Smooth muscle cell (in vitro differentiated cells): ENCODE results near the gene TMEM151B. TPM values are rescaled to one million over a fixed set of nuclear protein-coding genes. Genes with fewer than 3 reads are reported as not detected.

ENCODE experiments used
- DNase-seq: peaks from one replicate; lab custom pipeline; 2025; ENCODE audit not compliant: unreplicated experiment; lab: John Stamatoyannopoulos, UW
- H2AFZ ChIP-seq: fragments of 200-600 bp; sonication (generic); 2 replicates; pipeline ENCODE4 v1.6.0; 2016; ENCODE audit warnings: antibody characterized with exemption, low read depth, mild to moderate bottlenecking
- H3F3A ChIP-seq: fragments of 200-600 bp; sonication (generic); 2 replicates; pipeline ENCODE4 v1.6.0; 2017; ENCODE audit warnings: antibody characterized with exemption, low read depth
- H3K27ac ChIP-seq: fragments of 200-600 bp; sonication (generic); 2 replicates; pipeline ENCODE4 v1.5.1; 2016; ENCODE audit warnings: low read depth, mild to moderate bottlenecking
- H3K27me3 ChIP-seq: fragments of 200-600 bp; sonication (generic); 2 replicates; pipeline ENCODE4 v1.6.1; 2016; ENCODE audit warnings: low read depth, mild to moderate bottlenecking
- H3K36me3 ChIP-seq: fragments of 200-600 bp; sonication (generic); 2 replicates; pipeline ENCODE4 v1.5.1; 2016; ENCODE audit warnings: low read depth
- H3K4me1 ChIP-seq: fragments of 200-600 bp; sonication (generic); 2 replicates; pipeline ENCODE4 v1.5.1; 2016; ENCODE audit warnings: low read depth
- H3K4me2 ChIP-seq: fragments of 200-600 bp; sonication (generic); 2 replicates; pipeline ENCODE4 v1.6.0; 2016; ENCODE audit warnings: mild to moderate bottlenecking
- H3K4me3 ChIP-seq: fragments of 200-600 bp; sonication (generic); 2 replicates; pipeline ENCODE4 v1.5.1; 2016; ENCODE audit warnings: mild to moderate bottlenecking
- H3K79me2 ChIP-seq: fragments of 200-600 bp; sonication (generic); 2 replicates; pipeline ENCODE4 v1.6.0; 2016; ENCODE audit warnings: low read depth, mild to moderate bottlenecking
- H3K9ac ChIP-seq: fragments of 200-600 bp; sonication (generic); 2 replicates; pipeline ENCODE4 v1.6.0; 2016; ENCODE audit warnings: low read depth
- H3K9me3 ChIP-seq: fragments of 200-600 bp; sonication (generic); replicated peaks from 2 replicates; pipeline ENCODE4 v1.5.1; 2016; ENCODE audit warnings: low read depth
- H4K20me1 ChIP-seq: fragments of 200-600 bp; sonication (generic); 2 replicates; pipeline ENCODE4 v1.6.0; 2016; ENCODE audit warnings: low read depth
- WGBS: methylation state at CpG from one replicate; pipeline ENCODE4 v1.1.7; 2016; ENCODE audit warnings: low lambda C conversion rate; 5-methylcytosine and 5-hydroxymethylcytosine counted together
- polyA plus RNA-seq: library from polyadenylated mRNA; unstranded; fragments of >200 nt; fragmentation: Nextera tagmentation; extraction: Ambion mirVana; gene quantifications from 2 replicates; pipeline ENCODE4 v1.2.1, GENCODE V29; 2016
- total RNA-seq: library from RNA; depleted of rRNA; stranded (reverse); fragments of >200 nt; gene quantifications from 2 replicates; pipeline ENCODE4 v1.2.3, GENCODE V29; 2014
- TF ChIP-seq, protein P1 (sequence below): fragments of 200-600 bp; sonication (generic); IDR thresholded peaks from 2 replicates; pipeline ENCODE4 v1.5.1; 2017; ENCODE audit warnings: borderline replicate concordance, mild to moderate bottlenecking, antibody characterized with exemption; ENCODE audit not compliant: insufficient read depth, poor library complexity, severe bottlenecking

Gene TMEM151B
- total and polyA plus RNA-seq, 2 experiments from 2014 or later: not detected

DNA sequence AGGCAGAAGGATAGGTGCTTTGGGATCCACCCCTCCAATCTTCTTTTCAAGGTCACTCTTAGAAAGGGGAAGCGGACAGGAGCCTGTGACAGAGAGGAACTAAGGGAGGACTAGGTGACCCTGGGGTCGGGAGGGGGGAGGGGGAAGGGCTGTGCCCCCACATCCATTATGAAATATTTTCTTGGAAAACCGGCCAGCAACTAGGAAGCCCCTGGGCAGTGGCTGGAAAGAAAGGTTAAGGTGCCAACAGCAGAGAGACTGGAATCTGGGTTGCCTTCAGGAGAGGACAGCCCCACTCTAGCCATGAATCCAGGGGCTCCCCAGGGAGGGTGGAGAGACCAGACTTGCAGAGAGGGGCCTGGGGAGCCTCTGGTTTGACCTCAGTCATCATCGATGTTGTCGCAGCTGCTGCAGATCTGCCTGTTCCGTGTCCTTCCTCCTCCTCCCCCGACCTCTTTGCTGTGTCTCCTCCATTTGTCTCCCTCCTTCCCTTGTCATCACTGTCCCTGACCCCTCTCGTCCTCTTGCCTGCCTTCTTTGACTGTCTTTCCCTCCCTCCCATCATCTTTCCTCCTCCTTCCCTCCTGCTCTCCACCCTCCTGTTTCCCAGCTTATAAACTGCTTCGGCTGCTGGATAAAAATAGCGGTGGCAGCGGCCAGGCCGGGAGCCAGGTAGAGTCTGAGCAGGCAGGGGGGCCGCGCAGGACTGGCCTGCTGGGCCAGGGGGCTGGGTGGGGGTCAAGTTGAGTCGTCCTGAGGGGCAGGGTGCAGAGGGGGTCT is 43.7 kb upstream of the TMEM151B start:
- no peak overlapping the region for H3K9ac ChIP-seq
- H3K36me3 ChIP-seq: no peaks in the 10 kb centered on the region
- H3K4me3 ChIP-seq: no peak overlapping the region
- no peaks in the 10 kb centered on the region for H3K9me3 ChIP-seq
- 70% methylated on average over 15 of the region's 15 CpGs for WGBS
- H3K4me2 ChIP-seq: no peak overlapping the region
- no peaks in the 10 kb centered on the region for H3F3A ChIP-seq
- H2AFZ ChIP-seq: no peak overlapping the region
- peaks cover 33% of the 10 kb centered on the region for H3K4me1 ChIP-seq
- no peaks in the 10 kb centered on the region for H4K20me1 ChIP-seq
- no peak overlapping the region for H3K27ac ChIP-seq
- no peaks in the 10 kb centered on the region for H3K27me3 ChIP-seq
- no peaks in the 10 kb centered on the region for H3K79me2 ChIP-seq
- DNase-seq: no peak
- TF ChIP-seq, protein P1, sequence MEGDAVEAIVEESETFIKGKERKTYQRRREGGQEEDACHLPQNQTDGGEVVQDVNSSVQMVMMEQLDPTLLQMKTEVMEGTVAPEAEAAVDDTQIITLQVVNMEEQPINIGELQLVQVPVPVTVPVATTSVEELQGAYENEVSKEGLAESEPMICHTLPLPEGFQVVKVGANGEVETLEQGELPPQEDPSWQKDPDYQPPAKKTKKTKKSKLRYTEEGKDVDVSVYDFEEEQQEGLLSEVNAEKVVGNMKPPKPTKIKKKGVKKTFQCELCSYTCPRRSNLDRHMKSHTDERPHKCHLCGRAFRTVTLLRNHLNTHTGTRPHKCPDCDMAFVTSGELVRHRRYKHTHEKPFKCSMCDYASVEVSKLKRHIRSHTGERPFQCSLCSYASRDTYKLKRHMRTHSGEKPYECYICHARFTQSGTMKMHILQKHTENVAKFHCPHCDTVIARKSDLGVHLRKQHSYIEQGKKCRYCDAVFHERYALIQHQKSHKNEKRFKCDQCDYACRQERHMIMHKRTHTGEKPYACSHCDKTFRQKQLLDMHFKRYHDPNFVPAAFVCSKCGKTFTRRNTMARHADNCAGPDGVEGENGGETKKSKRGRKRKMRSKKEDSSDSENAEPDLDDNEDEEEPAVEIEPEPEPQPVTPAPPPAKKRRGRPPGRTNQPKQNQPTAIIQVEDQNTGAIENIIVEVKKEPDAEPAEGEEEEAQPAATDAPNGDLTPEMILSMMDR: no peak

- no peak for DNase-seq
- H3K4me2 ChIP-seq: no peak overlapping the region
- no peak overlapping the region for H3K27ac ChIP-seq
- H3F3A ChIP-seq: no peaks in the 10 kb centered on the region
- no peaks in the 10 kb centered on the region for H3K36me3 ChIP-seq
- H3K9me3 ChIP-seq: no peaks in the 10 kb centered on the region
- H3K4me1 ChIP-seq: peaks cover 28% of the 10 kb centered on the region
- TF ChIP-seq, protein P1: no peak
- no peak overlapping the region for H3K4me3 ChIP-seq
- no peak overlapping the region for H3K9ac ChIP-seq
- no peak overlapping the region for H2AFZ ChIP-seq
- no peaks in the 10 kb centered on the region for H3K79me2 ChIP-seq
- H4K20me1 ChIP-seq: no peaks in the 10 kb centered on the region
- H3K27me3 ChIP-seq: no peaks in the 10 kb centered on the region
- 80% methylated on average over 6 of the region's 7 CpGs for WGBS
These were observed 43.0 kb upstream of the TMEM151B start for GRCh38 chr6:44227148-44227793.

GRCh38 chr6:44228031-44228430 is 42.2 kb upstream of the TMEM151B start:
- peaks cover 20% of the 10 kb centered on the region for H3K4me1 ChIP-seq
- no peaks in the 10 kb centered on the region for H3K9me3 ChIP-seq
- H3K27ac ChIP-seq: no peak overlapping the region
- H3K4me3 ChIP-seq: no peak overlapping the region
- no peak overlapping the region for H3K9ac ChIP-seq
- no peak overlapping the region for H2AFZ ChIP-seq
- H3K4me2 ChIP-seq: no peak overlapping the region
- H3K79me2 ChIP-seq: no peaks in the 10 kb centered on the region
- H3K36me3 ChIP-seq: no peaks in the 10 kb centered on the region
- no peak for DNase-seq
- no peaks in the 10 kb centered on the region for H3F3A ChIP-seq
- WGBS: 95% methylated on average over 6 of the region's 6 CpGs
- no peaks in the 10 kb centered on the region for H4K20me1 ChIP-seq
- H3K27me3 ChIP-seq: no peaks in the 10 kb centered on the region
- TF ChIP-seq, protein P1: no peak
